ENCODE results near the gene LSM11.
"Not testable (repeated sequence)": the region's sequence is repeated elsewhere in the genome, so short reads cannot be mapped to it uniquely, and the experiment has no call there.

The LSM11 gene
- 5.5 to 6.0 (median 5.7) reads per million in 3 donors for total RNA-seq

DNA sequence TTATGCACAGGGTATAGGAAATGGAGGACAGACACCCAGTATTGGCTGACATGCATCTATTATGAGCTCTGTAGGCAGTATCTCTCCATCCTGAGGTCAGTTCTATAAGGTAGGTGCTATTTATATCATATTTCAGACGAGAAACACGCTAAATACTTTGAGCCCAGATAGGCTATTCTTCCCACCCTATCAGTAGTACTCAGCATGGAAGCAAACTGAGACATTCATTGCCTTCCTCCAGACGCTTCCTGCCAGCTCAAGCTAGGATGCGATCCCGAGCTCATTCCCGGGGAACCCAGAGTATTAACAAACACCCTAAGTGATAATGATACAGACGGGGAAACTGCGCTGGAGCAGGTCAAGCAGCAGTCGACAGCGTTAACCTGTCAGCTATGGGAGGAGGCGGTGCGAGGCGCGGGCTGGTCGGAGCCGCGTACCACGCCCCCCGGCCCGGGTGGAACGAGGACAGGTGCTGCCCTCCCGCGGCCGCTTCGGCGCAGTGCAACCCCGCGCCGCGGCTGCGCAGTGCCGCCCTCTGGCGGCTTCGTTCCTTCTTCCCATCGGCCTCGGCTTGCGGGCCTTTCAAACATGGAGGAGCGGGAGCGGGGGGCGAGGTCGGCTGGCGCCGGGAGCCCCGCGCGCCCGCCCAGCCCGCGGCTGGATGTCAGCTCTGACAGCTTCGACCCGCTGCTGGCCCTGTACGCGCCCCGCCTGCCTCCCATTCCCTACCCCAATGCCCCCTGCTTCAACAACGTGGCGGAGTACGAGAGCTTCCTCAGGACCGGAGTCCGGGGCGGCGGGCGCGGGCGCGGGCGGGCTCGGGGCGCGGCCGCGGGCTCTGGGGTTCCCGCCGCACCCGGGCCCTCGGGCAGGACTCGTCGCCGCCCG lies at the start of gene LSM11:
Gene LSM11, plus strand, starts transcription at position 550 of the 888 bp plus-strand sequence. Its CDS starts 39 bp downstream, at position 589.
- DNase-seq, result peak; percentile 81 to 86 (median 86)
- H3K4me1 ChIP-seq (ENCODE audit: control insufficient read depth, insufficient read depth, low read length, poor library complexity, severe bottlenecking), result peaks cover 8% of the 10 kb centered on the region
- H3K27ac ChIP-seq (ENCODE audit: insufficient read depth, low read length, poor library complexity, severe bottlenecking), result peak within 1 kb of the TSS; percentile 34
- no peaks in the 10 kb centered on the region for H3K9me3 ChIP-seq (ENCODE audit: control insufficient read depth, low read length)
- H3K27me3 ChIP-seq (replicated peaks; ENCODE audit: control insufficient read depth, insufficient read depth, low read length, poor library complexity, severe bottlenecking), result no peaks in the 10 kb centered on the region
- H3K4me3 ChIP-seq (ENCODE audit: insufficient read depth, low read depth, low read length, poor library complexity, severe bottlenecking), result peak within 1 kb of the TSS; percentile 79
- H3K36me3 ChIP-seq (ENCODE audit: control insufficient read depth, insufficient read depth, low read length), result no peaks in the 10 kb centered on the region

DNA sequence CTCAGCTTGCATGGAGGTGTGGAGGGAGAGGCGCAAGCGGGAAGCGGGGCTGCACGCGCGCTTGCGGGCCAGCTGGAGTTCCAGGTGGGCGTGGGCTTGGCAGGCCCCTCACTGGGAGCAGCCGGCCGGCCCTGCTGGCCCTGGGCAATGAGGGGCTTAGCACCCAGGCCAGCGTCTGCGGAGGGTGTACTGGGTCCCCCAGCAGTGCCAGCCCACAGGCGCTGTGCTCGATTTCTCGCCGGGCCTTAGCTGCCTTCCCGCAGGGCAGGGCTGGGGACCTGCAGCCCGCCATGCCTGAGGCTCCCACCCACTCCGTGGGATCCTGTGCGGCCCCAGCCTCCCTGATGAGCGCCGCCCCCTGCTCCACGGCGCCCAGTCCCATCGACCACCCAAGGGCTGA lies 49.7 kb upstream of the LSM11 start:
- not testable (repeated sequence) for H3K9me3 ChIP-seq (ENCODE audit: control insufficient read depth, low read length); H3K27ac ChIP-seq (ENCODE audit: insufficient read depth, low read length, poor library complexity, severe bottlenecking); DNase-seq; H3K27me3 ChIP-seq (replicated peaks; ENCODE audit: control insufficient read depth, insufficient read depth, low read length, poor library complexity, severe bottlenecking); H3K4me1 ChIP-seq (ENCODE audit: control insufficient read depth, insufficient read depth, low read length, poor library complexity, severe bottlenecking); H3K36me3 ChIP-seq (ENCODE audit: control insufficient read depth, insufficient read depth, low read length); H3K4me3 ChIP-seq (ENCODE audit: insufficient read depth, low read depth, low read length, poor library complexity, severe bottlenecking)

DNA sequence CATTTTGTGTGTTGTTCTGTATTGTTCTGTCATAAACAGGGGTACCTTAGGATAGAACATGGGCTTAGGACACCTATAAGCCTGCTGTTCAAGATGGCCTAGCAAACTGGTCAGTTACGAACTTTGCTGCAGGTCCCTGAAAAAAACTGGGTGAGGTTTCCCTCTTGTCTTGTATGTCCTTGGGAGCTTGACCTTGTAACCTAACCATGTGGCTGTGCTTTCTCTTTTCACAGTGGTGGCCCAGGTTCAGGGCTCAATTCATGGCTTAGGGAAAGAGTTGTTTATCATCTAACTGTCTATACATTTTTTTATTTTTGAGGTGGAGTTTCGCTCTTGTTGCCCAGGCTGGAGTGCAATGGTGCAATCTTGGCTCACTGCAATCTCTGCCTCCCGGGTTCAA lies 47.4 kb upstream of the LSM11 start:
- not testable (repeated sequence) for H3K4me3 ChIP-seq (ENCODE audit: insufficient read depth, low read depth, low read length, poor library complexity, severe bottlenecking); H3K36me3 ChIP-seq (ENCODE audit: control insufficient read depth, insufficient read depth, low read length); H3K27me3 ChIP-seq (replicated peaks; ENCODE audit: control insufficient read depth, insufficient read depth, low read length, poor library complexity, severe bottlenecking); DNase-seq; H3K9me3 ChIP-seq (ENCODE audit: control insufficient read depth, low read length); H3K4me1 ChIP-seq (ENCODE audit: control insufficient read depth, insufficient read depth, low read length, poor library complexity, severe bottlenecking); H3K27ac ChIP-seq (ENCODE audit: insufficient read depth, low read length, poor library complexity, severe bottlenecking)

DNA sequence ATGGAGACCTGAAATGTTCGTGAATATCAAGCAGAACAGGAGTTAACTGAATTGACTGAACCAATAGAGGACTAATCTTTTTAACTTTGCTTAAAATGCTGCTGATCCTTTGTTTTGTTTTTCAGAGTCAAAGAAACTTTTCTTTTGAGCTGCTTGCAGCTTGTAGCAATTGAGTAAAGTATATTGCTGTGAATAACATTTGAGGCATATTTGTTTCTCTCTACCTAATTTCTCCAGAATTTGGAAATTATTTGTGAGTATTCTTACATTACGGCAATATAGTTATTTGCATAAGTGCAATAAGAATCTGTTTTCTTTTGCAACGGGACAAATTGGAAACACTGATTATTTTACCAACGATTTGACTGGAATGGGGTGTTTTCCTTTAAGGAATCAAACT lies 44.8 kb upstream of the LSM11 start:
- DNase-seq; H3K9me3 ChIP-seq (ENCODE audit: control insufficient read depth, low read length); H3K36me3 ChIP-seq (ENCODE audit: control insufficient read depth, insufficient read depth, low read length); H3K4me3 ChIP-seq (ENCODE audit: insufficient read depth, low read depth, low read length, poor library complexity, severe bottlenecking); H3K4me1 ChIP-seq (ENCODE audit: control insufficient read depth, insufficient read depth, low read length, poor library complexity, severe bottlenecking); H3K27ac ChIP-seq (ENCODE audit: insufficient read depth, low read length, poor library complexity, severe bottlenecking); H3K27me3 ChIP-seq (replicated peaks; ENCODE audit: control insufficient read depth, insufficient read depth, low read length, poor library complexity, severe bottlenecking): not testable (repeated sequence)

DNA sequence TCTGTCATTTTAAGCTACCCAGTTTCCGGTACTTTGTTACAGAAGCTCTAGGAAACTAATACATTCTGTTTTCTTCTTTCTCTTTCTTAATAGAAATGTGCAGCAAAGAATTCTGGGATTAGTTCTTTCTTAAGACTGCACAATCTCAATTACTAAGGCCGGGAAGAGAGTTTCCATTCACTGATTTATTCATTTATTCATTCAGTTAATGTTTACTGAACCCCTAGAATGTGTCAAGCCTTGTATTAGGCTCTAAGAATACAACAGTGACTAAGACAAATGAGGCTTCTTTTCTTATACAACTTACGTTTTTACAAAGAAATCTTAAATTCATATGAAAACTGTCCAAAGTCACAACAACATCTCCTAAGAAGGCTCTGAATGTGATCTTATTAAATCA lies 39.8 kb upstream of the LSM11 start:
- DNase-seq, result no peak

DNA sequence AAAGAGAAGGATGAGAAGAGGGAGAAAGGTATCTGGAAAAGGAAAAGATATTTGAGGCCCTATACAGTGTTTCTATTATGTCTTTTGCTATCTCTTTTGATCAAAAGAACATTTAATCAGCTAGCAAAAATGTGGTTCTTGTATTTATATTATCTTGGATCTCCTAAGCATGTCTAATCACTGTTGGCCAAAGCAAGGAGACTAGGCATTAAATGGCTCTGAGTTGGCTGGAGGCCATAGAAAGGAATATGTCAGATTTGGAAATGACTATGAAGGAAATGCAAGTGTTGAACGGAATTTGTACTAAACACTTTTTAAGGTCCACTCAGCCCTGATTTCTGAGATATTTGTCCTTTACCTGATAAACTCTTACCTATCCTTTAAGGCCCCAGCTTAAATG lies 34.6 kb upstream of the LSM11 start:
- no peaks in the 10 kb centered on the region for H3K36me3 ChIP-seq (ENCODE audit: control insufficient read depth, insufficient read depth, low read length)
- H3K4me1 ChIP-seq (ENCODE audit: control insufficient read depth, insufficient read depth, low read length, poor library complexity, severe bottlenecking), result no peaks in the 10 kb centered on the region
- no peak for DNase-seq
- H3K27me3 ChIP-seq (replicated peaks; ENCODE audit: control insufficient read depth, insufficient read depth, low read length, poor library complexity, severe bottlenecking), result no peaks in the 10 kb centered on the region
- H3K9me3 ChIP-seq (ENCODE audit: control insufficient read depth, low read length), result no peaks in the 10 kb centered on the region
- no peak overlapping the region for H3K27ac ChIP-seq (ENCODE audit: insufficient read depth, low read length, poor library complexity, severe bottlenecking)
- H3K4me3 ChIP-seq (ENCODE audit: insufficient read depth, low read depth, low read length, poor library complexity, severe bottlenecking), result no peak overlapping the region

More for the DNA sequence above, 39.8 kb upstream of the LSM11 start:
- H3K9me3 ChIP-seq (ENCODE audit: control insufficient read depth, low read length), result no peaks in the 10 kb centered on the region
- no peak overlapping the region for H3K27ac ChIP-seq (ENCODE audit: insufficient read depth, low read length, poor library complexity, severe bottlenecking)
- H3K4me3 ChIP-seq (ENCODE audit: insufficient read depth, low read depth, low read length, poor library complexity, severe bottlenecking), result no peak overlapping the region
- H3K27me3 ChIP-seq (replicated peaks; ENCODE audit: control insufficient read depth, insufficient read depth, low read length, poor library complexity, severe bottlenecking), result no peaks in the 10 kb centered on the region
- H3K4me1 ChIP-seq (ENCODE audit: control insufficient read depth, insufficient read depth, low read length, poor library complexity, severe bottlenecking), result no peaks in the 10 kb centered on the region
- no peaks in the 10 kb centered on the region for H3K36me3 ChIP-seq (ENCODE audit: control insufficient read depth, insufficient read depth, low read length)

DNA sequence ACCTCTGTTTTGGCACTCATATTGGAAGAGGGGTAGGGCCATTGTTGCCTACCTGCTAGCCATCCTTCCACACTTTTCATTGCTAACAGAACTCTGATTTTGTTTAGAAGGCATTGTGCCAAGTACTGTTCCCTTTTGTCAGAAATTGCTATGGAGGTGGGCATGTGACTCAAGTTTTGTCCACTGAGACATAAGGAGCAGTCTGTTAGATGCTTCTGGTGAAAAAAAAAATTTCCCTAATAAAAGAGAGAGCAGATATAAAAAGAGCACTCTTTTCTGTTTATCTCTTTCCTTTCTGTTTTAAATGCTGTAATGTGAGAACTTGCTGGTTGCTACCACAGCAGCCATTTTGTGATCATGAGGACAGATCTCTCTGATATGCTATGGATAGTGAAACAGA lies 34.2 kb upstream of the LSM11 start:
- H3K4me1 ChIP-seq (ENCODE audit: control insufficient read depth, insufficient read depth, low read length, poor library complexity, severe bottlenecking), result no peaks in the 10 kb centered on the region
- H3K4me3 ChIP-seq (ENCODE audit: insufficient read depth, low read depth, low read length, poor library complexity, severe bottlenecking), result no peak overlapping the region
- H3K9me3 ChIP-seq (ENCODE audit: control insufficient read depth, low read length), result no peaks in the 10 kb centered on the region
- H3K36me3 ChIP-seq (ENCODE audit: control insufficient read depth, insufficient read depth, low read length), result no peaks in the 10 kb centered on the region
- no peaks in the 10 kb centered on the region for H3K27me3 ChIP-seq (replicated peaks; ENCODE audit: control insufficient read depth, insufficient read depth, low read length, poor library complexity, severe bottlenecking)
- no peak for DNase-seq
- H3K27ac ChIP-seq (ENCODE audit: insufficient read depth, low read length, poor library complexity, severe bottlenecking), result no peak overlapping the region

DNA sequence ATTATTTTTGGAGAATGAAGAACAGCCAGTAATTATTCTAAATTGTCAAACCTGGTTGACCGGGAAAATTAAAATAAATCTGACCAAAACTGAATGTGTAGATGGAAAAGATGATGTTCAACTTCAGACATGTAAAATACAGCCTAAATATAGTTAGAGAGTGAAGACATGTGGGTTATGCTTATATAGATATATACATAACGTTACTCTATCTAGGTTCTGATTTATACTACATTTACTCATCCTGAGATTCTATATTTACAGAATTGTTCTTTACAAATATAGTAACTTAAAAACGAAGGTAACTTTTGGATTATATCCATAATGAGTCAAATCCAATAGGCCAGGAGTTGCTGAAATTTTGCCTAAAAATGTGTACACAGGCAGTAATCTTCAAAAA lies 33.1 kb upstream of the LSM11 start:
- Histone ChIP-seq H3K9me3 (ENCODE audit: control insufficient read depth, low read length) (no peaks in the 10 kb centered on the region), H3K4me1 (ENCODE audit: control insufficient read depth, insufficient read depth, low read length, poor library complexity, severe bottlenecking) (no peaks in the 10 kb centered on the region), H3K27me3 (replicated peaks; ENCODE audit: control insufficient read depth, insufficient read depth, low read length, poor library complexity, severe bottlenecking) (no peaks in the 10 kb centered on the region), H3K4me3 (ENCODE audit: insufficient read depth, low read depth, low read length, poor library complexity, severe bottlenecking) (no peak overlapping the region), H3K27ac (ENCODE audit: insufficient read depth, low read length, poor library complexity, severe bottlenecking) (no peak overlapping the region), H3K36me3 (ENCODE audit: control insufficient read depth, insufficient read depth, low read length) (no peaks in the 10 kb centered on the region)
- DNase-seq, result no peak

DNA sequence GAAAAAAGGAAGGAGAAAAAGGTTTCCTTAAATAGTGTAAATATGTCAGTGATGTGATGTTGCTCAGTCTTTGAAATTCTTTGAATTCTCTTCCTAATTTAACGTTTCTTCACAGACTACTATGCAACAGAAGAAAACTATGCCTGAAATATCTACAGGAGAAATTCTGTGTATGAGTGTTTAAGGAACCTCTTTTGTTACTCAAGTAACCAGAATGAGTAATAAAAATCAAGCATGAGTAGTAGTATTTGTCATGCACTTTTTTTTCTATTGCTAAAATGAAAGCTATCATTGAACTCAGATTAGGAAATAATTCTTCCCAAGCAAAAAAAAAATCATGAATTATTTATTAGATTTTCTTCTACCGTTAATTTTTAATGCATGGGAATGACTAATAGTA lies 32.6 kb upstream of the LSM11 start:
- Histone ChIP-seq H3K4me3 (ENCODE audit: insufficient read depth, low read depth, low read length, poor library complexity, severe bottlenecking) (no peak overlapping the region), H3K4me1 (ENCODE audit: control insufficient read depth, insufficient read depth, low read length, poor library complexity, severe bottlenecking) (no peaks in the 10 kb centered on the region), H3K9me3 (ENCODE audit: control insufficient read depth, low read length) (no peaks in the 10 kb centered on the region), H3K36me3 (ENCODE audit: control insufficient read depth, insufficient read depth, low read length) (no peaks in the 10 kb centered on the region), H3K27ac (ENCODE audit: insufficient read depth, low read length, poor library complexity, severe bottlenecking) (no peak overlapping the region), H3K27me3 (replicated peaks; ENCODE audit: control insufficient read depth, insufficient read depth, low read length, poor library complexity, severe bottlenecking) (no peaks in the 10 kb centered on the region)
- DNase-seq, result no peak

DNA sequence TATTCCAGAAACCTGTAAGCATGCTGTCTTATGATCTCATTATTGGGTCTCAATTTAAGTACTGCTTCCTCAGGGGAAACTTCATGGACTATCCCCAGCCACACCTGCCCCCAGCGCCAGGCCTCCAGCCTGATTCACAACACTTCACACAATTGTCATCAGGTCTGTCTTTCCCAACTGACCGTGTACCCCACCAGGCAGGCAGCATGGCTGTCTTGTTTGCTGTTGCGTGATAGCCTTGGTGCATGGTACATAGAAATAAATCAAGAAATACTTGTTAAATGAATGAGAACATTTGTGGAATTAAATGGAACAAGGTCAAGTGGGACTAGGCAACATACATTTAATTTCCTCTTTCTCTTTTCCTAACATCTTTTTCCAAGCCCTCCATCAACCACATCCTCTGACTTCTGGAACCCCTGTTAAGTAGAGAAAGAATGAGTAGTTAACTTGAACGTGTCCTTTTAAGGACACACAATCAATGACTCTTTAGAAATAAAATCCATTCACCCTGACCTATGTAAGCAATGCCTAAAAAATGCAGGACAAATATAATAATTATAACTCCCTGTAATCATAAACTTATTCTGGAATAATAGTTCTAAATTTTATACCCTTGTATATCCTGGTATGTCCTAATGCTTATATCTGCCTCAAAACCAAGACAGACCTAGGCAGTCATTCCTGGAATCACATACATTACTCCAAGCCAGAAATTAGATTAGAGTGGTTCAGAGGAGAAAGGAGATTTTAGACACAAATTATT lies 29.5 kb upstream of the LSM11 start:
- no peaks in the 10 kb centered on the region for H3K27me3 ChIP-seq (replicated peaks; ENCODE audit: control insufficient read depth, insufficient read depth, low read length, poor library complexity, severe bottlenecking)
- no peak for DNase-seq
- peaks cover 10% of the 10 kb centered on the region for H3K4me1 ChIP-seq (ENCODE audit: control insufficient read depth, insufficient read depth, low read length, poor library complexity, severe bottlenecking)
- no peaks in the 10 kb centered on the region for H3K9me3 ChIP-seq (ENCODE audit: control insufficient read depth, low read length)
- H3K4me3 ChIP-seq (ENCODE audit: insufficient read depth, low read depth, low read length, poor library complexity, severe bottlenecking), result no peak overlapping the region
- no peak overlapping the region for H3K27ac ChIP-seq (ENCODE audit: insufficient read depth, low read length, poor library complexity, severe bottlenecking)
- H3K36me3 ChIP-seq (ENCODE audit: control insufficient read depth, insufficient read depth, low read length), result no peaks in the 10 kb centered on the region
